ENCODE results near the gene CBL.

Gene CBL

GRCh38 chr11:119315131-119316015, 109.2 kb downstream of the CBL start:
- DNase-seq = no peak

GRCh38 chr11:119316016-119316728, 110.0 kb downstream of the CBL start:
- peak; percentile 70 for DNase-seq

- peak; percentile 46 for DNase-seq
These were observed 110.8 kb downstream of the CBL start, which contains the start of gene MCAM for GRCh38 chr11:119316729-119317591. Gene MCAM, minus strand, starts transcription at chr11:119317130. Its CDS starts 29 bp downstream, at chr11:119317101.

- DNase-seq = no peak
These were observed 111.6 kb downstream of the CBL start for GRCh38 chr11:119317592-119318239.

DNA sequence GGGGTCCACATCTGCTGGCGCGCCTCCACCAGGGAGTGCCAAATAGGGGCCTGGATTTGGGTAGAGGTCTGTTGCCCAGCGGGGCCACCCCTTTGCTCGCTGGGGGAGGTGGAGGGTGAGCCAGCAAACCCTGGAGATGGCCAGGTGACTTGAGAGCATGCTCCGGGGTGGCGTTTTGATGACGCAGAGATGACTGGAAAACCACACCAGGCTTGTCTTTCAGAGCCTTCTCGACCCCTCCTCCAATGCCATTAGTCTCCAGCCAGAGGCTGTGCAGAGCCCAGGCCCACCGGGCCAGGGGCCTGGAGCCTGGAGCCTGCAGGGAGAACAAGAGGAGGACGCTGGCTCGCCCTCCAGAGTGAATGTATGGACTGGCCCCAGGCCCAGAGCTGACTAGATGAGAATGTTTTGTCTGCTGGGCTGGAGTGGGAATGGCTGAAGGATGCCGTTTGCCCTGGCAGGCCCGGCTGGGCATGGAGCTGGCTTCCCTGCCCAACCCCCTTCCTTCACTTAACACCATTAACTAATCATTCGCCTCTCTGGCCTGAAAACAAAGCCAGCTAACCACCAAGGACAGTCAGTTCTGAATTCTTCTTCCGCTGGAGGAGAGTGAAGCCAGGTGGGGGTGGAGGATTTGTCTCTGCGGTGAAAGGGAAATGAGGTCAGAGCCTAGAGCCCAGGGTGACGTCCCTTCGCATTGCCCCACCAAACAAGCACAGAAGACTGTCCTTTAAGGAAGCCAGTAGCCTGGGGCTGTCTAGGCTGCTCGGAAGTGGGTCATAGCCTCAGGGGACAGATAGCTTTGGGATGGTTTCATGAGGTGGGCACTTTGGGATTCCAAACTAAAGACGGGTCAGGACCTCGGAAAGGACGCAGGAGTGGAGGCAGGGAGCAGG, 112.3 kb downstream of the CBL start:
- DNase-seq = no peak

GRCh38 chr11:119319136-119319699, 113.1 kb downstream of the CBL start:
- no peak for DNase-seq

DNA sequence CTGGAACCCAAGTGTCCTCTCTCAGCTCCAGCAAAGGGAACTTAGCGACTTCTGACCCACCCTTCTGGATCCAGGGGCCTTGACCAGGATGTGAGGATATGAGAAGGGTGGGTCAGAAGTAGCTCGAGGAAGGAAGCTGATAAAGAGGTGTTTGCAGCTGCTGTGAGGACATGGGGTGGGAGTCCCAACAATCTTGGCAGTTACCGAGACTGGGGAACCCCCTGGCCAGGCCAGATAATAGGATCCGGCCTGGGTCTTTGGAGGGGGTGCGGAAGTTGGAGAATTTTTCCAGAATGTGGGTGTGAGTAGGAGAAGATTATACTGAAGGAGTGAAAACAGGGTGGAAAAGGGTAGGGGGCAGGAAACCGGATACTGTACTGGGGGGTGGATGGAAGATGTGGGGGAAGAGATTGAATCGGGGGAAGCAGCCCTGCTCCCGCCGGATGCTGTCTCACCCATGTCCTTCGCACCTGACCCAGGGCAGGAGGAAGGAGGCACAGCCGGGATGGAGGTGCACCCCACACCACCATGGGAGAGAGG, 113.6 kb downstream of the CBL start:
- no peak for DNase-seq

GRCh38 chr11:119320240-119320775, 114.2 kb downstream of the CBL start:
- DNase-seq = no peak

DNA sequence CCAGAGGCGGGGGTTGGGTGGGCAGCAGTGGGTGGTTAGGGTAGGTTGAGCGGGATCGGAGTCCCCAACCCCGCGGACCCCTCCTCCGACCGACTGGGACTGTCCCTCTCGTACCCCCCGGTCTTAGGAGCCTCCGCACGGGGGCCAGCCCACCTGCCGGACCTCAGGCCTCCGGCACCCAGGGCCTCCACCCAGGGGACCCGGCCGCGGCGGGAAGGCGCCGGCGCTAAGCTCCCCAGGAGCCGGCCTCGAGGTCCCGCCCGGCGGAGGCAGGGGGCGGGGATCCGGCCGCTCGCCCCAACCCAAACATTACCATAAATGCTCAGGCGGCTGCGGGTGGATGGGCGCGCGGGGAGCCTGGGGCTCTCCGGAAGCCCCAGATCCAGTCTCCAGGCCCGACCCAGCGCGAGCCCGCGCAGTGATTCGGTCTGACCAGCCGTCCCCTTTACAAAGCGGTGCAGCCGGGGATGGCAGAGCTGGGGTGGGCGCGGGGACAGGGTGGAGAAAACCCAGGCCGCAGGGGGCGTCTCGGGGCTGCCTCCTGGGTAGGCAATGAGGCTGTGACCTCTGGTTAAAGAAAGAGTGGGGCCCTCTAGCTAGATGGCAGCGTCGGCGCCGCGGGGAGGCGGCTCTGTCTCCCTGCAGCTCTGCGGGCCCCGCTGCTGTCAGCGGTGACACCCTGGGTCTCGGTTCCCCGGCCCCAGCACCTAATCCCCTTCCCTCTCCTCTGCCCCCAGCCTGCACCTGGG, 114.8 kb downstream of the CBL start:
- no peak for DNase-seq

DNA sequence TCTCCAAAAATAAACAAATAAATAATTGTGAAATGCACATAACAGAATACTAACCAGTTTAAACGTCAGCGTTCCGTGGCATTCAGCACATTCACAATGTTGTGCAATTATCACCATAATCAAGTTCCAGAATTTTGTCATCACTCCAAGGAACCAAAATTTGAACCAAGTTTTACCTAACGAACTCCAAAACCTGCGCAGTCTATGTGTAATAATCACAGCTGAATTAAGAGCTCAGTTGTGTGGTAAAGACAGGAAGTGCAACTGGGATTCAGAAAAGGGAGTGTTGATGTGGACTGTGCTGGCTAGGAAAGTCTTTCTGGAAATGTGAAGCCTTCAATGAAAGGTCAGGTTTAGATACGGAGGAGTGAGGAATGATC, 116.2 kb downstream of the CBL start:
- no peak for DNase-seq

DNA sequence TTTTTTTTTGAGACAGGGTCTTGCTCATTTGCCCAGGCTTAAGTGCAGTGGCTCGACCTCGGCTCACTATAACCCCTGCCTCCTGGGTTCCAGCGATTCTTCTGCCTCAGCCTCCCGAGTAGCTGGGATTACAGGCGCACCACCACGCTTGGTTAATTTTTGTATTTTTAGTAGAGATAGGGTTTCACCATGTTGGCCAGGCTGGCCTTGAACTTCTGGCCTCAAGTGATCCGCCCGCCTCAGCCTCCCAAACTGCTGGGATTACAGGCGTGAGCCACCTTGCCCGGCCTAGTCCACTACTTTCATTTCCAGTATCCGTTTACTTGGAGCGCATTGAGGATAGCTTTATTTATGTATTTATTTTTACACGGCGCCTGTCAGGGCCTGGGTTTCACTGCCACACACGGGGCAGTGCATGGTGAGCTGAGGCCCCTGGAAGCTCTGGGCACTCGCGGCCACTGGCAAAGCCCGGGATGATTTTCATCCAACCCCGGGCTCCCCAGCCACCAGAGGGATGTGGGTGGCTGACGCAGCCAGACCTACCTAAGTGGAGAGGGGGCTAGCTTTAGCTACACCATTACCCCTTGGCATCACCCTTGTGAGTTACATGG, 116.9 kb downstream of the CBL start:
- no peak for DNase-seq

GRCh38 chr11:119323532-119324033, 117.4 kb downstream of the CBL start:
- DNase-seq = peak; percentile 54

DNA sequence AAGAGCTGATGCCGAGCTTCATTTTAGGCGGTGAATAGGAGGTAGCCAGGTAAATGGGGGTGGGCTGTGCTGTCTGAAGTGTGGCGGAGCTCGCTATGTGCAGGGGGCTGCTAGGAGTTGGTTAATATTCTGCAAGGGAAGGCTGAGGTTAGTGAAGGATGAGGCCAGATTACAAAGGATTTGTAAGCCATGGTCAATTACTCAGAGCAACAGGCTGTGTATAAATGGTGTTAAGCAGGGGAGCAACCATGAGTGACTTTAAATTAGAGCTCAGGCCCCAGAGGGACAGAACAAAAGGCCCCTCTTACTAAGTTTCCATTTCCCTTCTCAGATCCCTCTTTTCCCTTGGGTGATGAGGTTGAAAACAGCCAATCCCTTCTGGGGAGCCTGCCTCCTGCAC, 118.0 kb downstream of the CBL start:
- DNase-seq = no peak

- no peak for DNase-seq
These were observed 123.2 kb downstream of the CBL start for GRCh38 chr11:119329320-119329719.

GRCh38 chr11:119330237-119330636, 124.1 kb downstream of the CBL start:
- DNase-seq = no peak

GRCh38 chr11:119332111-119332765, 126.1 kb downstream of the CBL start:
- DNase-seq = no peak

GRCh38 chr11:119334174-119334930, 128.2 kb downstream of the CBL start, which contains the start of gene RNF26:
Gene RNF26, plus strand, starts transcription at chr11:119334527. Its CDS starts 596 bp downstream, at chr11:119335123.
- DNase-seq = peak; percentile 98
